Lower leg skin (tissue), 3 donors: ENCODE data around the gene CRISPLD2.

ENCODE experiments used
- POLR2A ChIP-seq, 2 donors: fragments of 450-650 bp; IDR thresholded peaks; one replicate each; pipeline ENCODE4 v1.6.1; 2016 to 2017; ENCODE audit warnings: antibody characterized with exemption in 2 of 2, mild to moderate bottlenecking in 1 of 2, moderate library complexity in 1 of 2
- TF ChIP-seq, protein P1 (sequence below), 3 donors: fragments of 450-650 bp; IDR thresholded peaks; one replicate each; pipeline ENCODE4 v1.5.1; 2016; ENCODE audit warnings: antibody characterized with exemption in 3 of 3, mild to moderate bottlenecking in 3 of 3, moderate library complexity in 2 of 3

DNA sequence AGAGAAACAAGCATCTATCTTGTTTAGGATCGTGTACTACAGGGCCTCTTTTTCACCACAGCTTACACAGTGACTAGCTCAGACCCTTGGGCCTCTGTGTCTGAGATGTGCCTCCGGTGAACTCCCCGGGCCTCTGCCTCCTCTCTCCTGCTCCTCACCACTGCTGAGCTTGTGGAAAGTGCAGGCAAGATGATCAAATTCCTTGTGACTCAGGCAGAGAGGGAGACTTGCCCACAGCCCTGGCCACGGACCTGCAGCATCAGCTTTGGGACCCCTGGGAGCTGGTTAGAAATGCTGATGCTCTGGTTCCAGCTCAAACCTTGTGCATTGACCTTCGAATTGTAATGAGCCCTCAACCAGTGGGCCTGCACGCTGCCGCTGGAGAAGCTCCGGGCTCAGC, 111.7 kb downstream of the CRISPLD2 start:
- TF ChIP-seq, protein P1, sequence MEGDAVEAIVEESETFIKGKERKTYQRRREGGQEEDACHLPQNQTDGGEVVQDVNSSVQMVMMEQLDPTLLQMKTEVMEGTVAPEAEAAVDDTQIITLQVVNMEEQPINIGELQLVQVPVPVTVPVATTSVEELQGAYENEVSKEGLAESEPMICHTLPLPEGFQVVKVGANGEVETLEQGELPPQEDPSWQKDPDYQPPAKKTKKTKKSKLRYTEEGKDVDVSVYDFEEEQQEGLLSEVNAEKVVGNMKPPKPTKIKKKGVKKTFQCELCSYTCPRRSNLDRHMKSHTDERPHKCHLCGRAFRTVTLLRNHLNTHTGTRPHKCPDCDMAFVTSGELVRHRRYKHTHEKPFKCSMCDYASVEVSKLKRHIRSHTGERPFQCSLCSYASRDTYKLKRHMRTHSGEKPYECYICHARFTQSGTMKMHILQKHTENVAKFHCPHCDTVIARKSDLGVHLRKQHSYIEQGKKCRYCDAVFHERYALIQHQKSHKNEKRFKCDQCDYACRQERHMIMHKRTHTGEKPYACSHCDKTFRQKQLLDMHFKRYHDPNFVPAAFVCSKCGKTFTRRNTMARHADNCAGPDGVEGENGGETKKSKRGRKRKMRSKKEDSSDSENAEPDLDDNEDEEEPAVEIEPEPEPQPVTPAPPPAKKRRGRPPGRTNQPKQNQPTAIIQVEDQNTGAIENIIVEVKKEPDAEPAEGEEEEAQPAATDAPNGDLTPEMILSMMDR (IDR thresholded peaks at IDR 0.05), result no peak
- TF ChIP-seq POLR2A (IDR thresholded peaks at IDR 0.05), result no peak
